Endothelial cell of hepatic sinusoid (primary cell): ENCODE measurements around the gene KCP.

ENCODE experiments used
- in situ Hi-C: cut with HindIII; loops from 2 replicates; pipeline ENCODE4 v1.10.0; 2017; ENCODE audit warnings: low sequenced_read_pairs

The KCP gene

GRCh38 chr7:128861957-128862570 lies 48.4 kb downstream of the KCP start:
- in situ Hi-C loops = loop anchor here (5.0 kb wide), 1 partner anchor 50 kb away; the partner anchor contains the start of gene KCP

GRCh38 chr7:128860158-128861073 lies 50.1 kb downstream of the KCP start:
- in situ Hi-C loops = loop anchor here (5.0 kb wide), 1 partner anchor 52 kb away; the partner anchor contains the start of gene KCP

GRCh38 chr7:128859232-128860157 lies 51.0 kb downstream of the KCP start:
- in situ Hi-C loops = loop anchor here (5.0 kb wide), 1 partner anchor 53 kb away; the partner anchor contains the start of gene KCP

GRCh38 chr7:128858380-128859231 lies 51.9 kb downstream of the KCP start:
- in situ Hi-C loops = no loop called here

- in situ Hi-C loops = no loop called here
Observed at GRCh38 chr7:128856001-128856718, 54.3 kb downstream of the KCP start.

GRCh38 chr7:128855559-128855958 lies 55.0 kb downstream of the KCP start:
- in situ Hi-C loops = no loop called here

GRCh38 chr7:128854396-128854795 lies 56.1 kb downstream of the KCP start:
- in situ Hi-C loops = no loop called here

GRCh38 chr7:128853799-128854198 lies 56.7 kb downstream of the KCP start:
- in situ Hi-C loops = no loop called here

- in situ Hi-C loops = no loop called here
Observed at GRCh38 chr7:128852537-128853254, 57.8 kb downstream of the KCP start.

- in situ Hi-C loops = no loop called here
Observed at GRCh38 chr7:128849804-128850490, 60.6 kb downstream of the KCP start.

- in situ Hi-C loops = no loop called here
Observed at GRCh38 chr7:128849156-128849515, 61.4 kb downstream of the KCP start.

- in situ Hi-C loops = no loop called here
Observed at GRCh38 chr7:128848289-128849155, 62.0 kb downstream of the KCP start.

- in situ Hi-C loops = no loop called here
Observed at GRCh38 chr7:128847721-128848211, 62.7 kb downstream of the KCP start.

GRCh38 chr7:128846781-128847444 lies 63.6 kb downstream of the KCP start:
- in situ Hi-C loops = no loop called here

GRCh38 chr7:128845987-128846386 lies 64.5 kb downstream of the KCP start:
- in situ Hi-C loops = no loop called here

GRCh38 chr7:128845475-128845874 lies 65.0 kb downstream of the KCP start:
- in situ Hi-C loops = no loop called here
